Measurements from ENCODE around the gene HEATR5B. TPM values are rescaled to one million over a fixed set of nuclear protein-coding genes. Genes with fewer than 3 reads are reported as not detected.
A peak's percentile ranks its signal among the peaks of the same experiment; 100 is the strongest.

The HEATR5B gene
- total and polyA plus RNA-seq, 10 of the 15 experiments (the other 5 are each of a cell fraction or from before 2014, with no cell fraction given): 4.1 to 34.7 (median 17.7) TPM

DNA sequence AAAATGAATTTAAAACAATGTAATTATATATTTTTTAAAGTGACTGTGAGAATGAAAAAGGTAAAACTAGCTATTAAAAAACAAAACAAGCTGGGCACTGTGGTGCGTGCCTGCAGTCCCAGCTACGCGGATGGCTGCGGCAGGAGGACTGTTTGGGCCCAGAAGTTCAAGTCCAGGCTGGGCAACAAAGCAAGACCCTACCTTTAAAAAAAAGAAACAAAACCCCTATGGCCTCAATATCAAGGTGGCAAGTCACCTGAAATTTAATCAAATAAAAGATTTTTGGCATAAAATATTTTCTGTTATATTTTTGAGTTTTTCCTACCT is 70.9 kb downstream of the HEATR5B start:
- ChIA-PET POLR2A (interaction anchor here (0.7 kb wide), 1 partner anchor 47 kb away, joined by 3 read pairs; the partner anchor contains the start of gene STRN), SMC1A (ENCODE audit: uncharacterized antibody, unreplicated experiment) (interaction anchor here (0.7 to 2.1 kb wide), 6 partner anchors 10 to 95 kb away, joined by 3 to 10 read pairs (median 5); no protein-coding TSS in a partner anchor), CTCF (interaction anchor here (0.7 to 1.5 kb wide), 6 partner anchors 9 to 227 kb away, joined by 3 to 6 read pairs (median 4); no protein-coding TSS in a partner anchor), RAD21 (ENCODE audit: unreplicated experiment) (interaction anchor here (1.2 to 1.5 kb wide), 3 partner anchors 10 to 194 kb away, joined by 3 to 4 read pairs (median 3); partner anchors contain the start of genes GPATCH11 and HEATR5B)
- H3K4me1 ChIP-seq (ENCODE audit: control insufficient read depth, insufficient read depth, low read length): peaks cover 30% of the 10 kb centered on the region
- ATAC-seq: peak; percentile 57
- peak overlapping the region; percentile 93 for H3K4me2 ChIP-seq (ENCODE audit: control insufficient read depth, insufficient read depth)
- no peak overlapping the region for H3K4me3 ChIP-seq
- no peaks in the 10 kb centered on the region for H3K27me3 ChIP-seq (replicated peaks in 1 of 2; ENCODE audit: control insufficient read depth in 2 of 2, insufficient read depth in 2 of 2, low read length in 1 of 2)
- intact Hi-C loops (cut with micrococcal nuclease; ENCODE audit: unreplicated experiment): loop anchor here (2.0 kb wide), 1 partner anchor 72 kb away; the partner anchor contains the start of genes GPATCH11 and HEATR5B
- no peaks in the 10 kb centered on the region for H4K20me1 ChIP-seq (ENCODE audit: control insufficient read depth, insufficient read depth)
- no peak overlapping the region for H3K27ac ChIP-seq (ENCODE audit: control insufficient read depth, insufficient read depth)
- H3K36me3 ChIP-seq (ENCODE audit: control insufficient read depth in 2 of 2, insufficient read depth in 2 of 2, low read length in 1 of 2): peaks cover 2 to 8% of the 10 kb centered on the region in 2 experiments; a peak in 2 of 4 replicates
- TF ChIP-seq SMARCA5 (IDR thresholded peaks at IDR 0.05) (no peak), ZBED1 (IDR thresholded peaks at IDR 0.05; ENCODE audit: borderline replicate concordance) (0 out of 2 replicates have a peak, but pooled peaks have one; percentile 0), MEF2A (IDR thresholded peaks at IDR 0.05; ENCODE audit: insufficient read depth, low read depth, low read length) (no peak), CHD4 (IDR thresholded peaks at IDR 0.05) (no peak), CREB1 (IDR thresholded peaks at IDR 0.05; ENCODE audit: low read depth) (no peak), HDAC2 (IDR thresholded peaks at IDR 0.05) (no peak), POLR2AphosphoS2 (IDR thresholded peaks at IDR 0.05; ENCODE audit: low read depth, low read length) (no peak), NFIC (IDR thresholded peaks at IDR 0.05; ENCODE audit: low read depth, low read length) (peak; percentile 9; the same call in 1 of the 2 replicates), ASH2L (IDR thresholded peaks at IDR 0.05; ENCODE audit: borderline replicate concordance, low read depth) (no peak)
- TF ChIP-seq, protein P1, sequence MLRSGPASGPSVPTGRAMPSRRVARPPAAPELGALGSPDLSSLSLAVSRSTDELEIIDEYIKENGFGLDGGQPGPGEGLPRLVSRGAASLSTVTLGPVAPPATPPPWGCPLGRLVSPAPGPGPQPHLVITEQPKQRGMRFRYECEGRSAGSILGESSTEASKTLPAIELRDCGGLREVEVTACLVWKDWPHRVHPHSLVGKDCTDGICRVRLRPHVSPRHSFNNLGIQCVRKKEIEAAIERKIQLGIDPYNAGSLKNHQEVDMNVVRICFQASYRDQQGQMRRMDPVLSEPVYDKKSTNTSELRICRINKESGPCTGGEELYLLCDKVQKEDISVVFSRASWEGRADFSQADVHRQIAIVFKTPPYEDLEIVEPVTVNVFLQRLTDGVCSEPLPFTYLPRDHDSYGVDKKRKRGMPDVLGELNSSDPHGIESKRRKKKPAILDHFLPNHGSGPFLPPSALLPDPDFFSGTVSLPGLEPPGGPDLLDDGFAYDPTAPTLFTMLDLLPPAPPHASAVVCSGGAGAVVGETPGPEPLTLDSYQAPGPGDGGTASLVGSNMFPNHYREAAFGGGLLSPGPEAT (IDR thresholded peaks at IDR 0.05; ENCODE audit: low read depth): peak; percentile 8; the same call in 1 of the 2 replicates
- no peaks in the 10 kb centered on the region for H3K9me3 ChIP-seq (replicated peaks; ENCODE audit: control insufficient read depth, insufficient read depth, low read length)
- FAIRE-seq: no peak
- H3K9ac ChIP-seq (ENCODE audit: control insufficient read depth, insufficient read depth, low read length): no peak overlapping the region
- no peak for DNase-seq (ENCODE audit: low read depth, low spot score)
- H3K79me2 ChIP-seq (ENCODE audit: control insufficient read depth, insufficient read depth, low read length): no peaks in the 10 kb centered on the region
- no TSS peak for BruUV-seq (replicated peaks)
- H2AFZ ChIP-seq (ENCODE audit: control insufficient read depth, low read depth, low read length): no peak overlapping the region
- WGBS (ENCODE audit: insufficient coverage, insufficient replicate concordance, low lambda C conversion rate, missing lambda C conversion rate): 81% methylated on average over 4 of the region's 4 CpGs
- in situ Hi-C loops (cut with MboI): no loop called here

Data from GM12878 (cell line).